HepG2 (cell line): Measurements from ENCODE around the gene ARMH1. TPM values are rescaled to one million over a fixed set of nuclear protein-coding genes. Genes with fewer than 3 reads are reported as not detected.

Experiments used
- IRF2 ChIP-seq: IDR thresholded peaks from 2 replicates; pipeline ENCODE4 v1.6.1; 2018; ENCODE audit warnings: missing genetic modification reagents, missing compliant biosample characterization
- NRL ChIP-seq: sonication (generic); formaldehyde crosslinking; IDR thresholded peaks from 2 replicates; pipeline ENCODE4 v1.5.0; 2020; ENCODE audit warnings: missing genetic modification reagents, mild to moderate bottlenecking, moderate library complexity, borderline replicate concordance
- PRPF4 ChIP-seq: fragments of 200-400 bp; formaldehyde crosslinking; IDR thresholded peaks from 2 replicates; pipeline ENCODE4 v1.6.1; 2016; ENCODE audit warnings: low read length, low read depth; ENCODE audit not compliant: poor library complexity, severe bottlenecking
- RFXANK ChIP-seq: IDR thresholded peaks from 2 replicates; pipeline ENCODE4 v1.6.1; 2016
- SP4 ChIP-seq: sonication (generic); formaldehyde crosslinking; IDR thresholded peaks from 2 replicates; pipeline ENCODE4 v1.8.1; 2023; ENCODE audit warnings: mild to moderate bottlenecking, missing genetic modification reagents
- ZNF256 ChIP-seq: sonication (generic); formaldehyde crosslinking; conservative IDR thresholded peaks from 2 replicates; pipeline ENCODE4 v1.4.0; 2020; ENCODE audit warnings: missing genetic modification reagents
- ZNF652 ChIP-seq: IDR thresholded peaks from 2 replicates; pipeline ENCODE4 v1.6.1; 2016; ENCODE audit warnings: low read depth, borderline replicate concordance
- ZNF766 ChIP-seq: sonication (generic); formaldehyde crosslinking; IDR thresholded peaks from 2 replicates; pipeline ENCODE4 v1.5.0; 2020; ENCODE audit warnings: missing genetic modification reagents, borderline replicate concordance
- polyA plus RNA-seq, 8 experiments: library from polyadenylated mRNA; depleted of rRNA in 3 of 8; stranded (reverse) in 7 of 8; unstranded in 1 of 8; fragments of >200 nt; fragmentation: Illumina TruSeq in 4 of 8; extraction: Trizol in 4 of 8; gene quantifications; 2 replicates each; pipeline versions ENCODE4 v1.2.1 to v1.2.3, GENCODE V29; 2011 to 2016; ENCODE audit warnings: low read depth in 4 of 8, missing spikeins in 1 of 8, mixed read lengths in 1 of 8; ENCODE audit not compliant: insufficient read depth in 1 of 8
- total RNA-seq, 5 experiments: library from RNA; depleted of rRNA; stranded (reverse); fragments of >200 nt; fragmentation: Illumina TruSeq; extraction: Trizol; gene quantifications; 2 replicates each; pipeline ENCODE4 v1.2.3, GENCODE V29; 2016; ENCODE audit warnings: low read depth in 1 of 5
- TF ChIP-seq, protein P1 (sequence below): sonication (generic); formaldehyde crosslinking; IDR thresholded peaks from 2 replicates; pipeline ENCODE4 v1.5.0; 2020; ENCODE audit warnings: mild to moderate bottlenecking, missing genetic modification reagents, borderline replicate concordance
- TF ChIP-seq, protein P2 (sequence below): sonication (generic); formaldehyde crosslinking; IDR thresholded peaks from 2 replicates; pipeline ENCODE4 v1.5.1; 2020; ENCODE audit warnings: missing genetic modification reagents, mild to moderate bottlenecking, borderline replicate concordance
- TF ChIP-seq, protein P3 (sequence below): sonication (generic); formaldehyde crosslinking; IDR thresholded peaks from 2 replicates; pipeline ENCODE4 v1.4.0; 2020; ENCODE audit warnings: missing genetic modification reagents, borderline replicate concordance
- TF ChIP-seq, protein P4 (sequence below): IDR thresholded peaks from 2 replicates; pipeline ENCODE4 v1.6.1; 2016; ENCODE audit warnings: missing compliant biosample characterization, missing genetic modification reagents, borderline replicate concordance
- TF ChIP-seq, protein P5 (sequence below): sonication (generic); formaldehyde crosslinking; IDR thresholded peaks from 2 replicates; pipeline ENCODE4 v1.5.1; 2020; ENCODE audit warnings: missing genetic modification reagents, mild to moderate bottlenecking, borderline replicate concordance

ARMH1 gene
- total and polyA plus RNA-seq, 2 of the 13 experiments (the other 11 are each of a cell fraction or from before 2014, with no cell fraction given) = 0.69 TPM; not detected in 1

DNA sequence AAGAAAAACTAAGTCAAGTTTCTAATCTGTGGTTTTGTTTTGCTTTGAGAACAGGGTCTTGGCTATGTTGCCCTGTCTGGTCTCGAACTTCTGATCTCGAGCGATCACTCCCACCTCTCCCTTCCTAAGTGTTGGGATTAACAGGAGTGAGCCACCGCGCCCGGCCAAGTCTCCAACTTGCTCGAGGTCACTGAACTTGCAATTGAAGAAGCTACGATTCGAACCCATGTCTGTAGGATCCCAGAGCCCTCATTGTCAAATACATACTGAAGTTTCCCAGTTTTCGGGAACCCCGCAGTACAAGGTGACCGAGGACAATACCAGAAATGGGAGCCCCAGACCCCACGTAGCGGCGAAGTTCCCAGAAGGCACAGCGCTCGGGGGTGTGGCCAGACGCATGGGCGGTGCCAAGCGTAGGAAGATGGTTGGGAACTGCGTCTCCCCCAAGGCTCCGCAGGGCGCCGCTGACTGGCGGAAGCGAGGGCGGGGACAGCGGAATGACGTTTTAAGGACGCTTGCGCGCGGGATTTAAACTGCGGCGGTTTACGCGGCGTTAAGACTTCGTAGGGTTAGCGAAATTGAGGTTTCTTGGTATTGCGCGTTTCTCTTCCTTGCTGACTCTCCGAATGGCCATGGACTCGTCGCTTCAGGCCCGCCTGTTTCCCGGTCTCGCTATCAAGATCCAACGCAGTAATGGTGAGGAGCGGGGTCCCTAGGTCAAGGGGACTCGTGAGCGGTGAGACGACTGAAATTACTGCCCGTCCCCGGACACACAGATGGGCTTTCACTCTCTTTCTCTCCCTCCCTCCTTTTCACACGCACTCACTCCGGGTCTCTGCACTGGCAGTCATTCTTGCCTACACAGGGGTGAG lies 65.0 kb downstream of the ARMH1 start, which contains the start of gene KIF2C (continued):
- TF ChIP-seq, protein P1, sequence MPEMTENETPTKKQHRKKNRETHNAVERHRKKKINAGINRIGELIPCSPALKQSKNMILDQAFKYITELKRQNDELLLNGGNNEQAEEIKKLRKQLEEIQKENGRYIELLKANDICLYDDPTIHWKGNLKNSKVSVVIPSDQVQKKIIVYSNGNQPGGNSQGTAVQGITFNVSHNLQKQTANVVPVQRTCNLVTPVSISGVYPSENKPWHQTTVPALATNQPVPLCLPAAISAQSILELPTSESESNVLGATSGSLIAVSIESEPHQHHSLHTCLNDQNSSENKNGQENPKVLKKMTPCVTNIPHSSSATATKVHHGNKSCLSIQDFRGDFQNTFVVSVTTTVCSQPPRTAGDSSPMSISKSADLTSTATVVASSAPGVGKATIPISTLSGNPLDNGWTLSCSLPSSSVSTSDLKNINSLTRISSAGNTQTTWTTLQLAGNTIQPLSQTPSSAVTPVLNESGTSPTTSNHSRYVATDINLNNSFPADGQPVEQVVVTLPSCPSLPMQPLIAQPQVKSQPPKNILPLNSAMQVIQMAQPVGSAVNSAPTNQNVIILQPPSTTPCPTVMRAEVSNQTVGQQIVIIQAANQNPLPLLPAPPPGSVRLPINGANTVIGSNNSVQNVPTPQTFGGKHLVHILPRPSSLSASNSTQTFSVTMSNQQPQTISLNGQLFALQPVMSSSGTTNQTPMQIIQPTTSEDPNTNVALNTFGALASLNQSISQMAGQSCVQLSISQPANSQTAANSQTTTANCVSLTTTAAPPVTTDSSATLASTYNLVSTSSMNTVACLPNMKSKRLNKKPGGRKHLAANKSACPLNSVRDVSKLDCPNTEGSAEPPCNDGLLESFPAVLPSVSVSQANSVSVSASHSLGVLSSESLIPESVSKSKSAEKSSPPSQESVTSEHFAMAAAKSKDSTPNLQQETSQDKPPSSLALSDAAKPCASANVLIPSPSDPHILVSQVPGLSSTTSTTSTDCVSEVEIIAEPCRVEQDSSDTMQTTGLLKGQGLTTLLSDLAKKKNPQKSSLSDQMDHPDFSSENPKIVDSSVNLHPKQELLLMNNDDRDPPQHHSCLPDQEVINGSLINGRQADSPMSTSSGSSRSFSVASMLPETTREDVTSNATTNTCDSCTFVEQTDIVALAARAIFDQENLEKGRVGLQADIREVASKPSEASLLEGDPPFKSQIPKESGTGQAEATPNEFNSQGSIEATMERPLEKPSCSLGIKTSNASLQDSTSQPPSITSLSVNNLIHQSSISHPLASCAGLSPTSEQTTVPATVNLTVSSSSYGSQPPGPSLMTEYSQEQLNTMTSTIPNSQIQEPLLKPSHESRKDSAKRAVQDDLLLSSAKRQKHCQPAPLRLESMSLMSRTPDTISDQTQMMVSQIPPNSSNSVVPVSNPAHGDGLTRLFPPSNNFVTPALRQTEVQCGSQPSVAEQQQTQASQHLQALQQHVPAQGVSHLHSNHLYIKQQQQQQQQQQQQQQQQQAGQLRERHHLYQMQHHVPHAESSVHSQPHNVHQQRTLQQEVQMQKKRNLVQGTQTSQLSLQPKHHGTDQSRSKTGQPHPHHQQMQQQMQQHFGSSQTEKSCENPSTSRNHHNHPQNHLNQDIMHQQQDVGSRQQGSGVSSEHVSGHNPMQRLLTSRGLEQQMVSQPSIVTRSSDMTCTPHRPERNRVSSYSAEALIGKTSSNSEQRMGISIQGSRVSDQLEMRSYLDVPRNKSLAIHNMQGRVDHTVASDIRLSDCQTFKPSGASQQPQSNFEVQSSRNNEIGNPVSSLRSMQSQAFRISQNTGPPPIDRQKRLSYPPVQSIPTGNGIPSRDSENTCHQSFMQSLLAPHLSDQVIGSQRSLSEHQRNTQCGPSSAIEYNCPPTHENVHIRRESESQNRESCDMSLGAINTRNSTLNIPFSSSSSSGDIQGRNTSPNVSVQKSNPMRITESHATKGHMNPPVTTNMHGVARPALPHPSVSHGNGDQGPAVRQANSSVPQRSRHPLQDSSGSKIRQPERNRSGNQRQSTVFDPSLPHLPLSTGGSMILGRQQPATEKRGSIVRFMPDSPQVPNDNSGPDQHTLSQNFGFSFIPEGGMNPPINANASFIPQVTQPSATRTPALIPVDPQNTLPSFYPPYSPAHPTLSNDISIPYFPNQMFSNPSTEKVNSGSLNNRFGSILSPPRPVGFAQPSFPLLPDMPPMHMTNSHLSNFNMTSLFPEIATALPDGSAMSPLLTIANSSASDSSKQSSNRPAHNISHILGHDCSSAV = no peak
- TF ChIP-seq, protein P2, sequence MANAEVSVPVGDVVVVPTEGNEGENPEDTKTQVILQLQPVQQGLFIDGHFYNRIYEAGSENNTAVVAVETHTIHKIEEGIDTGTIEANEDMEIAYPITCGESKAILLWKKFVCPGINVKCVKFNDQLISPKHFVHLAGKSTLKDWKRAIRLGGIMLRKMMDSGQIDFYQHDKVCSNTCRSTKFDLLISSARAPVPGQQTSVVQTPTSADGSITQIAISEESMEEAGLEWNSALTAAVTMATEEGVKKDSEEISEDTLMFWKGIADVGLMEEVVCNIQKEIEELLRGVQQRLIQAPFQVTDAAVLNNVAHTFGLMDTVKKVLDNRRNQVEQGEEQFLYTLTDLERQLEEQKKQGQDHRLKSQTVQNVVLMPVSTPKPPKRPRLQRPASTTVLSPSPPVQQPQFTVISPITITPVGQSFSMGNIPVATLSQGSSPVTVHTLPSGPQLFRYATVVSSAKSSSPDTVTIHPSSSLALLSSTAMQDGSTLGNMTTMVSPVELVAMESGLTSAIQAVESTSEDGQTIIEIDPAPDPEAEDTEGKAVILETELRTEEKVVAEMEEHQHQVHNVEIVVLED (CRISPR knock-in tag) = peak; percentile 99
- TF ChIP-seq ZNF652 (CRISPR knock-in tag) (no peak), ZNF766 (CRISPR knock-in tag) (0 out of 2 replicates have a peak, but pooled peaks have one; percentile 32), NRL (peak; percentile 77; the same call in 1 of the 2 replicates), SP4 (peak; percentile 97), RFXANK (no peak), ZNF256 (CRISPR knock-in tag) (peak; percentile 85; the same call in 1 of the 2 replicates), IRF2 (CRISPR knock-in tag) (peak; percentile 79), PRPF4 (no peak)
- TF ChIP-seq, protein P3, sequence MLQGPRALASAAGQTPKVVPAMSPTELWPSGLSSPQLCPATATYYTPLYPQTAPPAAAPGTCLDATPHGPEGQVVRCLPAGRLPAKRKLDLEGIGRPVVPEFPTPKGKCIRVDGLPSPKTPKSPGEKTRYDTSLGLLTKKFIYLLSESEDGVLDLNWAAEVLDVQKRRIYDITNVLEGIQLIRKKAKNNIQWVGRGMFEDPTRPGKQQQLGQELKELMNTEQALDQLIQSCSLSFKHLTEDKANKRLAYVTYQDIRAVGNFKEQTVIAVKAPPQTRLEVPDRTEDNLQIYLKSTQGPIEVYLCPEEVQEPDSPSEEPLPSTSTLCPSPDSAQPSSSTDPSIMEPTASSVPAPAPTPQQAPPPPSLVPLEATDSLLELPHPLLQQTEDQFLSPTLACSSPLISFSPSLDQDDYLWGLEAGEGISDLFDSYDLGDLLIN (CRISPR knock-in tag) = peak; percentile 80; the same call in 1 of the 2 replicates
- TF ChIP-seq, protein P4, sequence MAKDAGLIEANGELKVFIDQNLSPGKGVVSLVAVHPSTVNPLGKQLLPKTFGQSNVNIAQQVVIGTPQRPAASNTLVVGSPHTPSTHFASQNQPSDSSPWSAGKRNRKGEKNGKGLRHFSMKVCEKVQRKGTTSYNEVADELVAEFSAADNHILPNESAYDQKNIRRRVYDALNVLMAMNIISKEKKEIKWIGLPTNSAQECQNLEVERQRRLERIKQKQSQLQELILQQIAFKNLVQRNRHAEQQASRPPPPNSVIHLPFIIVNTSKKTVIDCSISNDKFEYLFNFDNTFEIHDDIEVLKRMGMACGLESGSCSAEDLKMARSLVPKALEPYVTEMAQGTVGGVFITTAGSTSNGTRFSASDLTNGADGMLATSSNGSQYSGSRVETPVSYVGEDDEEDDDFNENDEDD (CRISPR knock-in tag) = peak; percentile 99
- TF ChIP-seq, protein P5, sequence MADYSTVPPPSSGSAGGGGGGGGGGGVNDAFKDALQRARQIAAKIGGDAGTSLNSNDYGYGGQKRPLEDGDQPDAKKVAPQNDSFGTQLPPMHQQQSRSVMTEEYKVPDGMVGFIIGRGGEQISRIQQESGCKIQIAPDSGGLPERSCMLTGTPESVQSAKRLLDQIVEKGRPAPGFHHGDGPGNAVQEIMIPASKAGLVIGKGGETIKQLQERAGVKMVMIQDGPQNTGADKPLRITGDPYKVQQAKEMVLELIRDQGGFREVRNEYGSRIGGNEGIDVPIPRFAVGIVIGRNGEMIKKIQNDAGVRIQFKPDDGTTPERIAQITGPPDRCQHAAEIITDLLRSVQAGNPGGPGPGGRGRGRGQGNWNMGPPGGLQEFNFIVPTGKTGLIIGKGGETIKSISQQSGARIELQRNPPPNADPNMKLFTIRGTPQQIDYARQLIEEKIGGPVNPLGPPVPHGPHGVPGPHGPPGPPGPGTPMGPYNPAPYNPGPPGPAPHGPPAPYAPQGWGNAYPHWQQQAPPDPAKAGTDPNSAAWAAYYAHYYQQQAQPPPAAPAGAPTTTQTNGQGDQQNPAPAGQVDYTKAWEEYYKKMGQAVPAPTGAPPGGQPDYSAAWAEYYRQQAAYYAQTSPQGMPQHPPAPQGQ (CRISPR knock-in tag) = no peak
